Muscle of leg (tissue), 16 donors: ENCODE results near the gene CHAC1. TPM values are rescaled to one million over a fixed set of nuclear protein-coding genes. Genes with fewer than 3 reads are reported as not detected.
A peak's percentile ranks its signal among the peaks of the same experiment; 100 is the strongest.

Experiments used
- DNase-seq: peaks from one replicate; pipeline ENCODE4 v3.0.0; 2013
- H3K27ac ChIP-seq: one replicate; pipeline ENCODE4 v1.5.1; 2013; ENCODE audit warnings: mild to moderate bottlenecking, low read length, control low read depth
- H3K27me3 ChIP-seq: one replicate; pipeline ENCODE4 v1.6.1; 2013; ENCODE audit warnings: low read length; ENCODE audit not compliant: control insufficient read depth, insufficient read depth
- H3K36me3 ChIP-seq: one replicate; pipeline ENCODE4 v1.6.1; 2013; ENCODE audit warnings: low read length; ENCODE audit not compliant: control insufficient read depth, insufficient read depth
- H3K4me1 ChIP-seq: one replicate; pipeline ENCODE4 v1.6.1; 2013; ENCODE audit warnings: low read length; ENCODE audit not compliant: control insufficient read depth, insufficient read depth
- H3K4me3 ChIP-seq: one replicate; pipeline ENCODE4 v1.5.1; 2013; ENCODE audit warnings: low read length, control low read depth
- H3K9me3 ChIP-seq: replicated peaks from 2 replicates; pipeline ENCODE4 v1.6.1; 2013; ENCODE audit warnings: low read depth, low read length; ENCODE audit not compliant: control insufficient read depth
- WGBS: methylation state at CpG from one replicate; pipeline ENCODE4 v1.1.5; 2013; ENCODE audit warnings: missing lambda C conversion rate; ENCODE audit not compliant: insufficient coverage; 5-methylcytosine and 5-hydroxymethylcytosine counted together
- long read RNA-seq, 11 donors: transcript quantifications; one replicate each; lab custom pipeline, GENCODE V29; 2026
- polyA plus RNA-seq, 8 donors: library from polyadenylated mRNA; unstranded; fragments of 120-200 nt; gene quantifications; one replicate each; pipeline versions ENCODE4 v1.2.1 to v1.2.3, GENCODE V29; 2013; ENCODE audit warnings: inconsistent platforms in 1 of 8, low replicate concordance in 1 of 8; ENCODE audit not compliant: insufficient read length in 8 of 8, insufficient read depth in 1 of 8
- total RNA-seq: library from RNA; stranded (reverse); fragments of 120-200 nt; gene quantifications from one replicate; pipeline ENCODE4 v1.2.4, GENCODE V29; 2013

The CHAC1 gene, protein sequence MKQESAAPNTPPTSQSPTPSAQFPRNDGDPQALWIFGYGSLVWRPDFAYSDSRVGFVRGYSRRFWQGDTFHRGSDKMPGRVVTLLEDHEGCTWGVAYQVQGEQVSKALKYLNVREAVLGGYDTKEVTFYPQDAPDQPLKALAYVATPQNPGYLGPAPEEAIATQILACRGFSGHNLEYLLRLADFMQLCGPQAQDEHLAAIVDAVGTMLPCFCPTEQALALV
- total RNA-seq: 2.0 TPM
- 1 to 10 TPM in 7 of 8 donors, under 1 TPM in 1; 0.80 to 6.9 (median 2.7) TPM for polyA plus RNA-seq
- long read RNA-seq, donor 1: 0 reads
- long read RNA-seq, donor 2: 0 reads
- long read RNA-seq, donor 3: 0 reads
- long read RNA-seq, donor 4: 0 reads
- long read RNA-seq, donor 5, partial matches to known transcripts: 0 of 2 reads
- long read RNA-seq, donor 5, other reads (novel, unspliced or antisense): 0 of 2 reads
- long read RNA-seq, donor 6, partial matches to known transcripts: 0 of 2 reads
- long read RNA-seq, donor 6, other reads (novel, unspliced or antisense): 0 of 2 reads
- long read RNA-seq, donor 7, partial matches to known transcripts: 0 of 2 reads
- long read RNA-seq, donor 7, other reads (novel, unspliced or antisense): 0 of 2 reads
- long read RNA-seq, donor 8: 0 reads
- long read RNA-seq, donor 9: 0 reads
- long read RNA-seq, donor 10, partial matches to known transcripts: 0 of 2 reads
- long read RNA-seq, donor 10, other reads (novel, unspliced or antisense): 0 of 2 reads
- long read RNA-seq, donor 11: 0 reads

DNA sequence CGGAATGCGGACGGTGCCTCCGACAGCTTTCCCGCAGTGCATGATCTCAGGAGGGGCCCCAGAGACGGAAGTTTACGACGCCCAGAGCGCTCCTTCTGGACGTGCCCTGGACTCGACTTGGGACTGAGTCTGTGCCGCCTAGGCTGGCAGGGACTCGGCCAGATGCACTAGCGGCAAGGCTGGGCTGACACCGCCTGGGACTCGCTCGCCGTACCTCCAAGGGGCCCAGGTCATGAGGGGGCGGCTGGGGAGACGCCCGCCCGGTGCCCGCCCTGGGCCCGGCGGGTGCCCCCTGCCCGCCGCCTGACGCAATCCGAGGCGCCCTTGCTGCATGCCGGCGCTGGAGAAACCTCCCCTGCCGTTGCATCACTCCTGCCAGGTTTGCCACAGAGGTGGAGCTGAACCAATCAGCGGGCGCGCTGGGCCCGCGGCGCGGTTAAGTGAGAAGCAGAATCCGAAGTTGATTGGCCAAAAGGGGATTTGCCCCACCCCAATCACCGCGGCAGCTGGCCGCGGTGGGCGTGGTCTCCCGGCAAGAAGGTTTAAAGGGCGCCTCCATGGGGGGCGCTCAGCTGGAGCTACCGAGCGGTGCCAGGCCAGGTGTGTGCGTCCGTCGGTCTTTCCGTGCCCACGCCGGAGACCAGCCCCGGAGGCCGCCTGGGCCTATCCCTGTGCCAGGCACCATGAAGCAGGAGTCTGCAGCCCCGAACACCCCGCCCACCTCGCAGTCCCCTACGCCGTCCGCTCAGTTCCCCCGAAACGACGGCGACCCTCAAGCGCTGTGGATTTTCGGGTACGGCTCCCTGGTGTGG is at the start of gene CHAC1:
TSS of gene CHAC1 (plus strand) at position 571 of the 812 bp plus-strand sequence. CDS start at position 684, 113 bp downstream.
- WGBS: under 1% methylated on average over 72 of the region's 72 CpGs
- Histone ChIP-seq H3K27ac (no peak within 1 kb of the TSS), H3K27me3 (peaks cover 21% of the 10 kb centered on the region), H3K4me3 (peak within 1 kb of the TSS; percentile 64), H3K4me1 (peaks cover 47% of the 10 kb centered on the region), H3K36me3 (no peaks in the 10 kb centered on the region), H3K9me3 (no peaks in the 10 kb centered on the region)
- peak; percentile 94 for DNase-seq

DNA sequence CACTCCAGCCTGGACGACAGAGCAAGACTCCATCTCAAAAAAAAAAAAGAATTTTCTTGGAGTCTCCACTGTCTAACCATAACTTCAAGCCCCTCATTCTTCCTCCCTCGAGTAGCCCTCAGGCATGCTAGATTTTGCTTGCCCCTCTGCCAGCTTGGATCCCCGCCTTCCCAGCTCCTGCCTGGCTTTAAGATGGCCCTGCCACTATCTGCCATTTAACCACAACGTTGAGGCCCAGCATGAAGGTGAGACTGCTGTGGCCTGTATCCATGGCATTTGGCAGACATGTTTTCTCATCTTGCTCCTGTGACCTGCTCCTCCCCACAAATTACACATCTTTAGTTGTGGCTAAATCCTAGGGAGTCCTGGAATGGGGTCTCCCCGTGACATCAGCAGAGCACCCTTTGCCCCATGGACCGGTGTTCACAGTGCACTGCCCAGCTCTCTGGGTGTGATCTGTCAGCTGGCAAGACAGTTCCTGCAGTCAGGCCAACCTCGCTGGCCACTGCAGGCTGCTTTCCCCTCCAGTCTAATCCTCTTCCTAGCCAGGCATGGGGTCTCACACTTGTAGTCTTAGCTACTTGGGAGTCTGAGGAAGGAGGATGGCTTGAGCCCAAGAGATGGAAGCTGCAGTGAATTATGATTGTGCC is 48.6 kb upstream of the CHAC1 start:
- no peaks in the 10 kb centered on the region for H3K9me3 ChIP-seq
- peaks cover 40% of the 10 kb centered on the region for H3K36me3 ChIP-seq
- peak overlapping the region; percentile 29 for H3K27ac ChIP-seq
- no peak overlapping the region for H3K4me3 ChIP-seq
- WGBS: 78% methylated on average over 4 of the region's 7 CpGs
- peaks cover 47% of the 10 kb centered on the region for H3K4me1 ChIP-seq
- no peaks in the 10 kb centered on the region for H3K27me3 ChIP-seq
- no peak for DNase-seq

DNA sequence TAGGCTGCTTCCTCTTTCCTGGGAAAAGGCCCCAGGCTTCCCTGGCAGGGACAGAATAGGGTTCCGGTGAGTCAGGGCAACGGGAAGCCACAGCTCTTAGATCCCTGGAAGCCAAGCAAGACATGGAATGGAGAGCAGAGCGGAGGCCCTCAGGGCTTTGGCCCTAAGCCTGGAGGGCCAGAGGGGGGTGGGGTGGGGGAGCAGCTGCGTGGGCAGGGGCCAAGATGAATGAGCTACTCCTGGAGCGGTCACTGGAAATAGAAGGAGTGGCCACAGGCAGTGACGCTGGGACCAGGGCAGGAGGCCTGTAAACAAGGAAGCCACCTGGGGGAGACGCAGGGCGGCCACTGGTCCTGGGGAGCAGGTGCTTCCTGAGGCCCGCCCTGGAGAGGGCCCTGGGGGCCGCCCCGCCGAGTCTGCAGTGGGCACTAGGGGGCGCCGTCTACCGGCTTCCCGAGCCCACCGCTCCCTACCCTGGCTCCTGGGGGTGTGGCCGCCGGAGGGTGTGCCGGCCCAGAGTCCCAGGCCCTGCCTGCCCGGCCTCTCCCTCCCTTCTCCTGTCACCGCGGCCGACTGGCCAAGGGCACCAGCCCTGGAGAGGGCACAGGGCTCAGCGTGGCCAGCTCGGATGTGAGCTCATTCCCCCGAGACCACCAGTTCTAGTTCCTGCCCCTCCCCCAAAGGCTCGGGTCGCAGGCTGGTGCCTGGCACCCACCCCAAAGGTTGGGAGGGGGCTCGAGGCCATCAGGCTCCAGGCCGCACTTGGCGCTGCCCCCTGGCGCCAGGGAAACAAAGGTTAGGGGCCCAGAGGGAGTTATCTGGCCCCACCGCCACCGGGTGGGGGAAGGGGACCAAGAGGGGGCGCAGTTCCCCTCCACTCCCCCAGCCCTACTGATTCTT is 46.9 kb upstream of the CHAC1 start:
- Histone ChIP-seq H3K36me3 (peaks cover 25% of the 10 kb centered on the region), H3K9me3 (no peaks in the 10 kb centered on the region), H3K27ac (peak overlapping the region; percentile 99), H3K4me1 (peaks cover 63% of the 10 kb centered on the region), H3K4me3 (peak overlapping the region; percentile 54), H3K27me3 (no peaks in the 10 kb centered on the region)
- under 1% methylated on average over 21 of the region's 36 CpGs for WGBS
- peak; percentile 97 for DNase-seq

DNA sequence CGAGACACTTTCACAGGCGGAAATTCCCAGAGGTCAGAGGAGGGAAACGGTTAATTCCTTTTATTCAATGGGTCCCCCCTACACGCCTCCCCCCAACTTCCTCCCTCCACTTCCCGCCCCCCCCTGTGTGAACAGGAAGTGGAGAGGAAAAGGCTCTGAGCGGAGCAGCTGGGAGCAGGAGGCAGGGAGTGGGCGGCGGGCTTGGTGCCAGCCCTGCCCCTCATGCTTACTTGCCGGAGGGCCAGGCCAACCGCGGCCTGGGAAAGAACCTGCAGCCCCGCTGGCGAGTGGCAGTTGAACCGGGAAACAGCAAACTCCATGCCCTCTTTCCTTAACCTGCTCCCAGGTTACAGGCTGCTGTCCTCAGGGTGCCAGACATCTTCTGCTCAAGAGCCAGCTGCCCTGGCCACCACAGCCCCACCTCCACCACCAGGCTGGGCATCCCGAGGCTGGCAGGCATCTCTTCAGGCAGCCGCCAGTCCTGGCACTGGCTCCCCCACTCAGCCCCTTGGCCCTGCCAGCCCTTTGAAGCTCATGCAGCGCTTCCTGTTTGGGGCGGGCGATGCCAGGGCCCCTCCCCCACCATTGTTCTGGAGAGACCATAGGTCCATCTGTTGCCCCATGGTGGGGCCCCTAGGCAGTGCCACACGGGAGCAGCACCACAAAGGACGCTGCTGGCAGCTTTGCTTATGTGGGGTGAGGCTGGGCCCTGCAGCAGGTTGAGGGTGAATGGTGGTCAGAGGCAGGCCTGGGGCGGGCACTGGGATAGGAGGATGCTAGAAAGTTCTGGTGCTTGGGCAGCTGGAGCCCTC is 46.1 kb upstream of the CHAC1 start:
- no peaks in the 10 kb centered on the region for H3K9me3 ChIP-seq
- peaks cover 22% of the 10 kb centered on the region for H3K36me3 ChIP-seq
- H3K4me3 ChIP-seq: peak overlapping the region; percentile 54
- DNase-seq: peak; percentile 85
- WGBS: 31% methylated on average over 14 of the region's 22 CpGs
- no peaks in the 10 kb centered on the region for H3K27me3 ChIP-seq
- H3K27ac ChIP-seq: peak overlapping the region; percentile 99
- peaks cover 66% of the 10 kb centered on the region for H3K4me1 ChIP-seq

DNA sequence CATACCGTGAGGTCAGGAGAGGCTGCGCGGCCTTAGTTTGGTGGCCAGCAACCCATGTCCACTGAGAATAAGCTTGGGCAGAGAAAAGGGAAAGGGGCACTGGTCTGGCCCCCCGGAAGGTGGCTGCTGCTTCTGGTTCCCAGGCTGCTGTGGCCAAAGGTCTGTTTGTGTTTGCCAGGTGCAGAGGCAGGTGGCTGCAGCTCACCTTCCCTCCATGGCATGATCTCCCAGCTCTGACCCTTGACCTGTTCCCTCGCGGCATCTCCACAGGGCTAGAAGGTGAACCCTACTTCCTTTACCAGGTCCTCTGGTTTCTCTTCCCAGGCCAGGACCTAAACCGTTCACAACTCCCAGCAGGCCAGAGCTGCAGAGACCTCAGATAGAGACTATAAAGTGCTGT is 45.2 kb upstream of the CHAC1 start:
- no CpG with 5 or more reads among the region's 7 CpGs for WGBS
- Histone ChIP-seq H3K4me1 (peaks cover 66% of the 10 kb centered on the region), H3K4me3 (no peak overlapping the region), H3K9me3 (no peaks in the 10 kb centered on the region), H3K36me3 (peaks cover 13% of the 10 kb centered on the region), H3K27ac (peak overlapping the region; percentile 99), H3K27me3 (no peaks in the 10 kb centered on the region)
- DNase-seq: peak; percentile 3

DNA sequence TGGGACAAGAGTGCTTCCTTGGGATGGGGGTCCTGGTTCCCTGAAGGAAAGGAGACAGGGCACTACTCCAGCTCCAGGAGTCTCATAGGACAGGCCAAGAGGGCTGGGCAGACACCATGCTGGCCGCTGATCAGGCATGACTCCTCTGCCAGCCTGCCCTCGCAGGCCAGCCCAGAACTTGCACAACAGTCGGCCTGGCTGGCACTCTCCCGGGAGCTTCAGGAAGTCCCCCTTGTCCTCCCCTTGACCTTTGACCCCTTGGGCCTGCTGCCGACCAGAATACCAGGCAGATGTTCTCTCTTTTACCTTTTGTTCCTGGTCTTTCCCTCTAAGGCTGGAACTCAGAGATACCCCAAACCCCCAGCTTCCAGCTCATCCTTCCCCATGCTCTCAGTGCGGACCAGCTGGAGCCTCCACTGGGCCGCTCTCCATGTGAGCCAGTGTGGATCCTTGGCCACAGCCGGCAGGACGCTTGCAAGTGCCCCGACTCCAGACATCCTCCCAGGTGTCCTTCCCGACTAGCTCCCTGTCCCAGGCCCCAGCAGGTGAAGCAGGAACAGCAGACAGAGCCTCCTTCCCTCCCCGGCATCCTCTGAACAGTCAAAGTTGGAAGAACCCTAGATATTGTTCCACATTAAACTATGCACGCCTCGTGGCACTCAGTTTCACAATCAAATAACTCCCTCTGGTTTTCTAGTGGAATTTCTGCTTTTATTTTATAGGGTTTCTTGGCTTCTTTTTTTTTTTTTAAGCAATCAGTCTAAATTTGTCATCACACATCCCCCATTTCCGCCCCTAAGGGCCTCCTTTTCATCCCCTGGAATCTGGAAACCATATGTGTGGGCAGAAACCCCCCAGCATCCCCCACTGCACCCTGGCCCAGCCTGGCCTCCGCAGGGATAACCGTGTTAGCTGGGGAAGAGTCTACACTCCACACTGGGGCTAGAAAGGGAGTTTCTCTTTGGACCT is 43.3 kb upstream of the CHAC1 start:
- peaks cover 62% of the 10 kb centered on the region for H3K4me1 ChIP-seq
- 40% methylated on average over 12 of the region's 17 CpGs for WGBS
- H3K36me3 ChIP-seq: no peaks in the 10 kb centered on the region
- no peak overlapping the region for H3K4me3 ChIP-seq
- peak overlapping the region; percentile 25 for H3K27ac ChIP-seq
- peak; percentile 51 for DNase-seq
- no peaks in the 10 kb centered on the region for H3K27me3 ChIP-seq
- no peaks in the 10 kb centered on the region for H3K9me3 ChIP-seq

DNA sequence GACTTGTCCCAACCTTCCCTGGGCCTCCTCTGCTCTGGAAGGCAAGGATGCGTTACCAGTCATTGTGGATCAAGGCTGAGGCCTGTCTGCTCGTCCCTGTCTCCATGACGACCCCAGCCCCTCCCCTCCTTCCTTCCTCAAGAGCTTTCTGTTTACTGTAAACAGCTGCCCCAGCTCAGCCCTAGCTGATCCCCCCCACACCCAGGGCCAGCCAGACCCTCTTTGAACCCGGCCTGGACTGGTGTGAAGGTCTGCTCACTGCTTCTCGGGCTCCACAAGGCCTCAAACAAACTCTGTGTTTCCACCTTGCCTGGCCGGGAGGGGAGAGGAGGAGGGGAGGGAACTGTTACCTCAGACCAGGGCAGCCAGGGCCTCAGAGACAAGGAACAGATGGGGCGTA is 42.1 kb upstream of the CHAC1 start:
- H3K4me1 ChIP-seq: peaks cover 58% of the 10 kb centered on the region
- DNase-seq: no peak
- peak overlapping the region; percentile 51 for H3K27ac ChIP-seq

DNA sequence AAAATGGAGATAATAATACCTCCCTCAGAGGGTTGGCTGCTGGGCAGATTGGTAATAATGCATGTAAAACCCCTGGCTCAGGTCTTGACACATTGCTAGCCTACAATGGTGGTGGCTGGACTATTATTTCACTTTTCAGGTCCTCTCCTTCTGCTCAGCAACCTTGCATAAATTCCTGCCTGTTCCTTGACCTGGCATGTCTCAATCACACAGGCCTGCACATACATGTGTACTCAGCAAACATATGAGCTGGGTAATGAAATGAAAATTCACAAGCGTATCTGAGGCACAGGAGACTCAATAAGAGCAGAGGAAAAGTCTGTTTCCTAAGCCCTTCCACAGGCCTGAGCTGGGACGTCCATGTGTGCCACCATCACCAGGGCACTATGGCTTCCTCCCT is 41.6 kb upstream of the CHAC1 start:
- WGBS: no CpG with 5 or more reads among the region's 2 CpGs
- Histone ChIP-seq H3K36me3 (no peaks in the 10 kb centered on the region), H3K4me3 (no peak overlapping the region), H3K9me3 (no peaks in the 10 kb centered on the region), H3K27me3 (no peaks in the 10 kb centered on the region), H3K4me1 (peaks cover 52% of the 10 kb centered on the region), H3K27ac (no peak overlapping the region)
- no peak for DNase-seq

More for the DNA sequence above, 42.1 kb upstream of the CHAC1 start:
- Histone ChIP-seq H3K4me3 (no peak overlapping the region), H3K9me3 (no peaks in the 10 kb centered on the region), H3K36me3 (no peaks in the 10 kb centered on the region), H3K27me3 (no peaks in the 10 kb centered on the region)
- 44% methylated on average over 4 of the region's 7 CpGs for WGBS
